H1 (cell line): Measurements from ENCODE around the gene SCNN1G. TPM values are rescaled to one million over a fixed set of nuclear protein-coding genes. Genes with fewer than 3 reads are reported as not detected.
A peak's percentile ranks its signal among the peaks of the same experiment; 100 is the strongest.

Source experiments
- CTCF ChIA-PET: fragments of 300-600 bp; sonication (Branson Sonifier 250); formaldehyde crosslinking; loops from one replicate; lab custom pipeline; 2021; ENCODE audit not compliant: partially characterized antibody; lab: Charles Lee
- POLR2A ChIA-PET: fragments of 300-600 bp; sonication (Branson Sonifier 250); formaldehyde crosslinking; loops from one replicate; lab custom pipeline; 2021; ENCODE audit warnings: inconsistent platforms; ENCODE audit not compliant: partially characterized antibody; lab: Charles Lee
- DNase-seq, 2 experiments: peaks; one replicate each; pipeline versions ENCODE4 v3.0.0 to v3.0.0-alpha.2; 2010 to 2022; ENCODE audit warnings: low spot score in 2 of 2, low read depth in 1 of 2, mixed read lengths in 1 of 2
- FAIRE-seq: peaks from 2 replicates; lab custom pipeline; 2011; peaks lifted over from hg19 to GRCh38; lab: Jason Lieb, UNC
- H2AFZ ChIP-seq: 2 replicates; pipeline ENCODE4 v1.8.1; 2012; ENCODE audit warnings: low read length, inconsistent platforms
- H2AK5ac ChIP-seq: 2 replicates; pipeline ENCODE4 v1.6.1; 2013; ENCODE audit warnings: low read depth, low read length
- H2BK120ac ChIP-seq: replicated peaks from 2 replicates; pipeline ENCODE3; 2013; ENCODE audit warnings: low read depth, low read length, inconsistent platforms
- H2BK12ac ChIP-seq: 2 replicates; pipeline ENCODE4 v1.6.1; 2013; ENCODE audit warnings: low read depth, low read length
- H2BK15ac ChIP-seq: 2 replicates; pipeline ENCODE4 v1.6.1; 2013; ENCODE audit warnings: low read length
- H2BK20ac ChIP-seq: 2 replicates; pipeline ENCODE4 v1.6.1; 2013; ENCODE audit warnings: low read length
- H2BK5ac ChIP-seq: 2 replicates; pipeline ENCODE4 v1.6.1; 2013; ENCODE audit warnings: low read depth, low read length
- H3K14ac ChIP-seq: 2 replicates; pipeline ENCODE4 v1.6.1; 2013; ENCODE audit warnings: inconsistent platforms; ENCODE audit not compliant: insufficient read length
- H3K18ac ChIP-seq: 2 replicates; pipeline ENCODE4 v1.6.1; 2013; ENCODE audit warnings: low read length; ENCODE audit errors: extremely low read depth
- H3K23ac ChIP-seq: 2 replicates; pipeline ENCODE4 v1.6.1; 2013; ENCODE audit warnings: inconsistent platforms; ENCODE audit not compliant: insufficient read length
- H3K23me2 ChIP-seq: 2 replicates; pipeline ENCODE4 v1.6.1; 2013; ENCODE audit warnings: low read depth, low read length
- H3K27ac ChIP-seq: 2 replicates; pipeline ENCODE4 v1.6.1; 2011; ENCODE audit warnings: low read depth, low read length, inconsistent platforms
- H3K27me3 ChIP-seq, 4 experiments: replicated peaks in 1 of 4; 1 replicate in 1 of 4; 2 replicates in 3 of 4; pipeline versions ENCODE4 v1.6.1 to v1.8.1; 2011 to 2013; ENCODE audit warnings: low read length in 3 of 4, mild to moderate bottlenecking in 3 of 4, inconsistent platforms in 2 of 4, mixed read lengths in 2 of 4, moderate library complexity in 1 of 4; ENCODE audit not compliant: control insufficient read depth in 3 of 4, insufficient read depth in 3 of 4; ENCODE audit errors: extremely low read depth in 1 of 4
- H3K36me3 ChIP-seq, 4 experiments: 2 replicates each; pipeline versions ENCODE4 v1.6.1 to v1.8.1; 2011 to 2013; ENCODE audit warnings: mild to moderate bottlenecking in 4 of 4, low read length in 3 of 4, moderate library complexity in 2 of 4, control low read depth in 1 of 4, inconsistent platforms in 1 of 4; ENCODE audit not compliant: insufficient read depth in 4 of 4, control insufficient read depth in 2 of 4
- H3K4ac ChIP-seq: replicated peaks from 2 replicates; pipeline ENCODE3; 2013; ENCODE audit warnings: low read length, low read depth, mixed read lengths, inconsistent platforms; ENCODE audit not compliant: insufficient read length
- H3K4me1 ChIP-seq, 4 experiments: replicated peaks in 1 of 4; 1 replicate in 1 of 4; 2 replicates in 3 of 4; pipeline versions ENCODE4 v1.6.1 to v1.8.1; 2011 to 2013; ENCODE audit warnings: low read length in 3 of 4, inconsistent platforms in 2 of 4, mixed read lengths in 1 of 4; ENCODE audit not compliant: insufficient read depth in 4 of 4, control insufficient read depth in 3 of 4
- H3K4me2 ChIP-seq, 2 experiments: 2 replicates each; pipeline versions ENCODE4 v1.6.1 to v1.8.1; 2011 to 2013; ENCODE audit warnings: low read depth in 2 of 2, low read length in 2 of 2, control low read depth in 1 of 2, inconsistent platforms in 1 of 2, mild to moderate bottlenecking in 1 of 2; ENCODE audit not compliant: insufficient read depth in 1 of 2
- H3K4me3 ChIP-seq, 4 experiments: fragments of 200-600, 300-600 bp in 1 of 4; sonication (generic), shearing (Covaris generic), sonication (Bioruptor Twin) in 1 of 4; 2 replicates each; pipeline versions ENCODE4 v1.5.1 to v1.8.1; 2011 to 2016; ENCODE audit warnings: low read length in 4 of 4, low read depth in 3 of 4, control low read depth in 2 of 4, inconsistent platforms in 2 of 4, mild to moderate bottlenecking in 2 of 4, mixed read lengths in 1 of 4, moderate library complexity in 1 of 4; ENCODE audit not compliant: insufficient read depth in 2 of 4; ENCODE audit errors: extremely low read depth in 1 of 4
- H3K56ac ChIP-seq: replicated peaks from 2 replicates; pipeline ENCODE3; 2013; ENCODE audit warnings: low read depth, mild to moderate bottlenecking, mixed read lengths, low read length, inconsistent platforms; ENCODE audit not compliant: insufficient read length
- H3K79me1 ChIP-seq: 2 replicates; pipeline ENCODE4 v1.6.1; 2013; ENCODE audit warnings: low read depth, low read length, control low read depth
- H3K79me2 ChIP-seq, 2 experiments: 2 replicates each; pipeline versions ENCODE4 v1.6.1 to v1.8.1; 2012 to 2013; ENCODE audit warnings: low read length in 2 of 2, mild to moderate bottlenecking in 2 of 2, inconsistent platforms in 1 of 2; ENCODE audit not compliant: insufficient read depth in 2 of 2, control insufficient read depth in 1 of 2
- H3K9ac ChIP-seq, 4 experiments: replicated peaks in 1 of 4; 1 replicate in 1 of 4; 2 replicates in 3 of 4; pipeline versions ENCODE4 v1.6.1 to v1.8.1; 2011 to 2013; ENCODE audit warnings: low read depth in 3 of 4, low read length in 3 of 4, control low read depth in 2 of 4, mild to moderate bottlenecking in 2 of 4, moderate library complexity in 2 of 4, inconsistent platforms in 1 of 4; ENCODE audit errors: extremely low read depth in 1 of 4
- H3K9me3 ChIP-seq, 2 experiments: 2 replicates each; pipeline versions ENCODE4 v1.6.1 to v1.8.1; 2012 to 2013; ENCODE audit warnings: mild to moderate bottlenecking in 2 of 2, moderate library complexity in 2 of 2, control low read depth in 1 of 2, inconsistent platforms in 1 of 2, low read depth in 1 of 2, low read length in 1 of 2, mixed read lengths in 1 of 2; ENCODE audit not compliant: insufficient read depth in 2 of 2
- H4K20me1 ChIP-seq, 2 experiments: replicated peaks in 1 of 2; 2 replicates each; pipeline versions ENCODE3 to v1.8.1; 2011 to 2013; ENCODE audit warnings: inconsistent platforms in 2 of 2, low read length in 2 of 2, mild to moderate bottlenecking in 1 of 2; ENCODE audit not compliant: insufficient read depth in 2 of 2, control insufficient read depth in 1 of 2
- H4K5ac ChIP-seq: 2 replicates; pipeline ENCODE4 v1.6.1; 2013; ENCODE audit warnings: low read length, low read depth, mixed read lengths, inconsistent platforms; ENCODE audit not compliant: insufficient read length
- H4K8ac ChIP-seq: 2 replicates; pipeline ENCODE4 v1.8.0; 2013; ENCODE audit warnings: mild to moderate bottlenecking, moderate library complexity, low read length, inconsistent platforms; ENCODE audit not compliant: insufficient read depth; ENCODE audit errors: extremely low read depth
- H4K91ac ChIP-seq: replicated peaks from 2 replicates; pipeline ENCODE3; 2013; ENCODE audit warnings: low read length, mixed read lengths, inconsistent platforms; ENCODE audit not compliant: insufficient read length
- RXRA ChIP-seq: IDR thresholded peaks from 2 replicates; pipeline ENCODE4 v1.6.1; 2011; ENCODE audit warnings: low read depth, mild to moderate bottlenecking, low read length, moderate library complexity; ENCODE audit not compliant: insufficient read depth
- TAF1 ChIP-seq: IDR thresholded peaks from 2 replicates; pipeline ENCODE4 v1.6.1; 2011; ENCODE audit warnings: mild to moderate bottlenecking, low read depth, low read length
- WGBS, 2 experiments: shearing (Covaris generic) in 1 of 2; methylation state at CpG; one replicate each; pipeline versions ENCODE4 v1.1.6 to v1.1.7; 2013 to 2015; ENCODE audit warnings: low lambda C conversion rate in 2 of 2, mixed read lengths in 2 of 2, inconsistent platforms in 1 of 2, low coverage in 1 of 2, missing lambda C conversion rate in 1 of 2; ENCODE audit not compliant: insufficient replicate concordance in 2 of 2, insufficient coverage in 1 of 2, insufficient read length in 1 of 2; ENCODE audit errors: extremely low coverage in 1 of 2, missing lambda C conversion rate in 1 of 2; 5-methylcytosine and 5-hydroxymethylcytosine counted together
- polyA plus RNA-seq, 7 experiments: library from polyadenylated mRNA; depleted of rRNA in 3 of 7; stranded (reverse) in 5 of 7; unstranded in 2 of 7; fragments of >200 nt in 5 of 7; fragments of 200-250 nt in 2 of 7; gene quantifications; 1 replicate in 5 of 7; 2 replicates in 1 of 7; 4 replicates in 1 of 7; pipeline versions ENCODE4 v1.2.1 to v1.2.3, GENCODE V29; 2011 to 2013; ENCODE audit warnings: missing spikeins in 2 of 7, mixed read lengths in 2 of 7
- total RNA-seq: library from RNA; stranded (reverse); fragmentation: NEBNext Ultra II Directional; extraction: Animal tissue kit (Norgen Biotek cat#: 25700); gene quantifications from 2 replicates; pipeline ENCODE4 v1.2.1, GENCODE V29; 2021

Gene SCNN1G
- total and polyA plus RNA-seq, 2 of the 8 experiments (the other 6 are each of a cell fraction or from before 2014, with no cell fraction given): 0.73 to 1.1 TPM

DNA sequence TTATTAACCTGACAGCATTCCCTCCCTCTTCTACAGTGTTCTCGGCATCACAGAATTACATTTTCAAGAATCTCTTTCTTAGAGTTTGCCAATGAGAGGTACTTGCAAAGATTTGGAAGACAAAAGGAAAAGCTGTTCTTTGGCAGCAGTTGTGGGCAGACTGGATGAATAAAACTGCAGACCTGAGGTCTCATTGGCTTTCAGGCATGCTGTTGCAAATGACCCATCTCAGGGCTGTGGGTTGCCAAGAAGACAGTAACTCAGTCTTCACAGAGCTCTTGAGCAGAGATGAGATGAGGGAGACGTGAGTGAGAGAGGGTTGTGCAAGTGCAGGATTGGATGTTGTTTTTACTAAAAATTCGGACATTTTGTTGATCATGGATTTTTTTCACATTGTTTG is 22.0 kb upstream of the SCNN1G start:
- Histone ChIP-seq H3K9ac (no peak overlapping the region), H3K14ac (no peak overlapping the region), H3K79me2 (no peaks in the 10 kb centered on the region), H3K9me3 (peaks cover 0 to 4% of the 10 kb centered on the region in 2 experiments; a peak in 1 of 4 replicates), H3K36me3 (no peaks in the 10 kb centered on the region), H2BK120ac (no peak overlapping the region), H2BK12ac (no peak overlapping the region), H3K27ac (no peak overlapping the region), H2BK20ac (peak overlapping the region; percentile 48; the same call in 1 of the 2 replicates), H3K4me3 (no peak overlapping the region), H2AK5ac (no peak overlapping the region), H3K23me2 (no peaks in the 10 kb centered on the region), H3K27me3 (no peaks in the 10 kb centered on the region), H4K5ac (no peak overlapping the region), H2BK15ac (0 out of 2 replicates have a peak overlapping the region, but pooled peaks have one; percentile 37), H3K18ac (no peak overlapping the region), H4K91ac (no peak overlapping the region), H3K23ac (no peak overlapping the region), H2AFZ (no peak overlapping the region), H4K20me1 (no peaks in the 10 kb centered on the region), H3K4ac (no peak overlapping the region), H3K4me1 (no peaks in the 10 kb centered on the region; a peak in 1 of 7 replicates), H3K79me1 (no peaks in the 10 kb centered on the region), H2BK5ac (no peak overlapping the region), H3K56ac (no peak overlapping the region), H3K4me2 (peak overlapping the region in 1 of 2 experiments; percentile 47; a peak in 1 of 4 replicates), H4K8ac (no peak overlapping the region)
- 76% methylated on average over 3 of the region's 3 CpGs; no CpG with 5 or more reads in 1 of the 2 experiments for WGBS, 2 experiments
- ChIA-PET POLR2A (no interaction called here), CTCF (interaction anchor here (1.4 to 2.1 kb wide), 2 partner anchors 21 to 275 kb away, joined by 3 to 4 read pairs; no protein-coding TSS in a partner anchor)
- DNase-seq (no peak), FAIRE-seq (peak; percentile 24)
- 0 out of 2 replicates have a peak, but pooled peaks have one; percentile 34 for TF ChIP-seq TAF1
- TF ChIP-seq RXRA: no peak
